ENCODE measurements around the gene C9orf85. TPM values are rescaled to one million over a fixed set of nuclear protein-coding genes. Genes with fewer than 3 reads are reported as not detected.

The C9orf85 gene
- total RNA-seq, 1 experiment from 2014 or later = 20.2 TPM

DNA sequence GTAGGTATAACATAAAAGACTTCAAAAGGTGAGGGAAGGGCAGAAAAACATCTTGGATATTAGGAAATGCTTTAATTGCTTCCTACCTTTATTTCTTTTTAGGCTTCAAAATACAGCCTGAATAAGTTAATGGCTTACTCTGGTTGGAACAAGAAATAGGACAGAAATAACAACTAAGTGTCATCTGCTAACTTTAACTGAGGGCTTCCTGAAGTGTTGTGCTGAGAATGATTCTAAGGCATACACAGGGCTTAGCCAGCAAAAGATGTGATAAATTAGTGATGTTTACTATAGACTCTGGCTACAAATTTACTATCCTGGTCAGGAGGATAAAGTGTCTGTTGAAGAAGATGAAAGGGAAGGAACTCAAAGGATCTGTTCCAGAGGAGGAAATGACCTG, 34.6 kb upstream of the C9orf85 start:
- Mint-ChIP-seq H3K27ac (peak overlapping the region; percentile 83), H3K4me3 (no peak overlapping the region), H3K36me3 (peaks cover 15% of the 10 kb centered on the region), H3K27me3 (ENCODE audit: low read depth) (no peaks in the 10 kb centered on the region), H3K9me3 (peaks cover 12% of the 10 kb centered on the region), H3K4me1 (peaks cover 49% of the 10 kb centered on the region)
- DNase-seq (ENCODE audit: low spot score) = no peak
- no peak for ATAC-seq
- CTCF ChIA-PET = no interaction called here
- TF ChIP-seq, protein P1, sequence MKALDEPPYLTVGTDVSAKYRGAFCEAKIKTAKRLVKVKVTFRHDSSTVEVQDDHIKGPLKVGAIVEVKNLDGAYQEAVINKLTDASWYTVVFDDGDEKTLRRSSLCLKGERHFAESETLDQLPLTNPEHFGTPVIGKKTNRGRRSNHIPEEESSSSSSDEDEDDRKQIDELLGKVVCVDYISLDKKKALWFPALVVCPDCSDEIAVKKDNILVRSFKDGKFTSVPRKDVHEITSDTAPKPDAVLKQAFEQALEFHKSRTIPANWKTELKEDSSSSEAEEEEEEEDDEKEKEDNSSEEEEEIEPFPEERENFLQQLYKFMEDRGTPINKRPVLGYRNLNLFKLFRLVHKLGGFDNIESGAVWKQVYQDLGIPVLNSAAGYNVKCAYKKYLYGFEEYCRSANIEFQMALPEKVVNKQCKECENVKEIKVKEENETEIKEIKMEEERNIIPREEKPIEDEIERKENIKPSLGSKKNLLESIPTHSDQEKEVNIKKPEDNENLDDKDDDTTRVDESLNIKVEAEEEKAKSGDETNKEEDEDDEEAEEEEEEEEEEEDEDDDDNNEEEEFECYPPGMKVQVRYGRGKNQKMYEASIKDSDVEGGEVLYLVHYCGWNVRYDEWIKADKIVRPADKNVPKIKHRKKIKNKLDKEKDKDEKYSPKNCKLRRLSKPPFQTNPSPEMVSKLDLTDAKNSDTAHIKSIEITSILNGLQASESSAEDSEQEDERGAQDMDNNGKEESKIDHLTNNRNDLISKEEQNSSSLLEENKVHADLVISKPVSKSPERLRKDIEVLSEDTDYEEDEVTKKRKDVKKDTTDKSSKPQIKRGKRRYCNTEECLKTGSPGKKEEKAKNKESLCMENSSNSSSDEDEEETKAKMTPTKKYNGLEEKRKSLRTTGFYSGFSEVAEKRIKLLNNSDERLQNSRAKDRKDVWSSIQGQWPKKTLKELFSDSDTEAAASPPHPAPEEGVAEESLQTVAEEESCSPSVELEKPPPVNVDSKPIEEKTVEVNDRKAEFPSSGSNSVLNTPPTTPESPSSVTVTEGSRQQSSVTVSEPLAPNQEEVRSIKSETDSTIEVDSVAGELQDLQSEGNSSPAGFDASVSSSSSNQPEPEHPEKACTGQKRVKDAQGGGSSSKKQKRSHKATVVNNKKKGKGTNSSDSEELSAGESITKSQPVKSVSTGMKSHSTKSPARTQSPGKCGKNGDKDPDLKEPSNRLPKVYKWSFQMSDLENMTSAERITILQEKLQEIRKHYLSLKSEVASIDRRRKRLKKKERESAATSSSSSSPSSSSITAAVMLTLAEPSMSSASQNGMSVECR (CRISPR knock-in tag; IDR thresholded peaks at IDR 0.05; ENCODE audit: borderline replicate concordance) = no peak
- no peak for TF ChIP-seq ZNF396 (CRISPR knock-in tag; IDR thresholded peaks at IDR 0.05; ENCODE audit: borderline replicate concordance)
- TF ChIP-seq ZNF138 (CRISPR knock-in tag; conservative IDR thresholded peaks at IDR 0.05) = no peak
- no peak for TF ChIP-seq TEAD4 (CRISPR knock-in tag; IDR thresholded peaks at IDR 0.05)
- TF ChIP-seq, protein P2, sequence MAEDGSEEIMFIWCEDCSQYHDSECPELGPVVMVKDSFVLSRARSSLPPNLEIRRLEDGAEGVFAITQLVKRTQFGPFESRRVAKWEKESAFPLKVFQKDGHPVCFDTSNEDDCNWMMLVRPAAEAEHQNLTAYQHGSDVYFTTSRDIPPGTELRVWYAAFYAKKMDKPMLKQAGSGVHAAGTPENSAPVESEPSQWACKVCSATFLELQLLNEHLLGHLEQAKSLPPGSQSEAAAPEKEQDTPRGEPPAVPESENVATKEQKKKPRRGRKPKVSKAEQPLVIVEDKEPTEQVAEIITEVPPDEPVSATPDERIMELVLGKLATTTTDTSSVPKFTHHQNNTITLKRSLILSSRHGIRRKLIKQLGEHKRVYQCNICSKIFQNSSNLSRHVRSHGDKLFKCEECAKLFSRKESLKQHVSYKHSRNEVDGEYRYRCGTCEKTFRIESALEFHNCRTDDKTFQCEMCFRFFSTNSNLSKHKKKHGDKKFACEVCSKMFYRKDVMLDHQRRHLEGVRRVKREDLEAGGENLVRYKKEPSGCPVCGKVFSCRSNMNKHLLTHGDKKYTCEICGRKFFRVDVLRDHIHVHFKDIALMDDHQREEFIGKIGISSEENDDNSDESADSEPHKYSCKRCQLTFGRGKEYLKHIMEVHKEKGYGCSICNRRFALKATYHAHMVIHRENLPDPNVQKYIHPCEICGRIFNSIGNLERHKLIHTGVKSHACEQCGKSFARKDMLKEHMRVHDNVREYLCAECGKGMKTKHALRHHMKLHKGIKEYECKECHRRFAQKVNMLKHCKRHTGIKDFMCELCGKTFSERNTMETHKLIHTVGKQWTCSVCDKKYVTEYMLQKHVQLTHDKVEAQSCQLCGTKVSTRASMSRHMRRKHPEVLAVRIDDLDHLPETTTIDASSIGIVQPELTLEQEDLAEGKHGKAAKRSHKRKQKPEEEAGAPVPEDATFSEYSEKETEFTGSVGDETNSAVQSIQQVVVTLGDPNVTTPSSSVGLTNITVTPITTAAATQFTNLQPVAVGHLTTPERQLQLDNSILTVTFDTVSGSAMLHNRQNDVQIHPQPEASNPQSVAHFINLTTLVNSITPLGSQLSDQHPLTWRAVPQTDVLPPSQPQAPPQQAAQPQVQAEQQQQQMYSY (CRISPR knock-in tag; IDR thresholded peaks at IDR 0.05) = no peak
- TF ChIP-seq GTF2I (CRISPR knock-in tag; conservative IDR thresholded peaks at IDR 0.05) = no peak
- no peak for TF ChIP-seq MXD4 (CRISPR knock-in tag; IDR thresholded peaks at IDR 0.05; ENCODE audit: borderline replicate concordance)
- POLR2A ChIA-PET = no interaction called here

DNA sequence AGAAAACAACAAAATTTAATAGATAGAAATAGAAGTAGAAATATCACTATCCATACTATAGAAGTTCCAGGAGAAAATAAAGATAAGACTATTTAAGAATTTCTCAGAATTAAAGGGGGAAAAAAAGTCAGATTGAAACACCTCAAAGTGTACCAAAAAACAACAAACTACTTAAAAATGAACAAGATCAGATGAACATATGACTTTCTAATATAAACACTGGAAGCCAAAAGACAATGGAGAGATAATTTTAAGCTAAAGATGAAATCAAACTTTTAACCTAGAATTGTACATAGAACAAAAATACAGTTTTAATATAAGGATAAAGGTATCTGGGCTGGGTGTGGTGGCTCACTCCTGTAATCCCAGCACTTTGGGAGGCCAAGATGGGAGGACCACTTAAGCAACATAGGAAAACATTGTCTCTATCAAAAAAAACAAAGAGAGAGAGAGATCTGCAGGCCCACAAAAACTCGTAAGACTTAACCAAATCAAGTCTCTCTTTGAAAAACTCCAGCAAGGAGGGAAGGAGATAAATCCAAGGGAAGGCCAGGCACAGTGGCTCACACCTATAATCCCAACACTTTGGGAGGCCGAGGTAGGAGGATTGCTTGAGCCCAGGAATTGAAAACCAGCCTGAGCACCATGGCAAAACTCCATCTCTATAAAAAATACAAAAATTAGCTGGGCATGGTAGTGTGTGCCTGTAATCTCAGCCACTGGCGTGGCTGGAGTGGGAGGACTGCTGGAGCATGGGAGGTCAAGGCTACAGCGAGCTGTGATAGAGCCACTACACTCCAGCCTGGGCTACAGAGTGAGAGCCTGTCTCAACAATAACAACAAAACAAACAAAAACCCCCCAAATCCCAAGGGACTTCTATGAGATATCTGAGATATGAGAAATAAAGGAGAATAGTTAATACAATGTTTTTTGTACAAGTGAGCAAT, 32.8 kb upstream of the C9orf85 start:
- H3K4me3 Mint-ChIP-seq = no peak overlapping the region
- peak overlapping the region; percentile 47; the same call in 1 of the 2 replicates for H3K27ac Mint-ChIP-seq
- no peak for DNase-seq (ENCODE audit: low spot score)
- peaks cover 16% of the 10 kb centered on the region for H3K9me3 Mint-ChIP-seq
- ChIA-PET CTCF (no interaction called here), POLR2A (no interaction called here)
- peaks cover 52% of the 10 kb centered on the region for H3K4me1 Mint-ChIP-seq
- no peaks in the 10 kb centered on the region for H3K27me3 Mint-ChIP-seq (ENCODE audit: low read depth)
- peaks cover 20% of the 10 kb centered on the region for H3K36me3 Mint-ChIP-seq
- TF ChIP-seq ZNF423 (CRISPR knock-in tag; IDR thresholded peaks at IDR 0.05) (no peak), ZBTB21 (CRISPR knock-in tag; IDR thresholded peaks at IDR 0.05; ENCODE audit: borderline replicate concordance) (no peak), ZNF317 (CRISPR knock-in tag; IDR thresholded peaks at IDR 0.05; ENCODE audit: borderline replicate concordance, low read depth) (peak; percentile 82; the same call in 1 of the 2 replicates)
- ATAC-seq = no peak

DNA sequence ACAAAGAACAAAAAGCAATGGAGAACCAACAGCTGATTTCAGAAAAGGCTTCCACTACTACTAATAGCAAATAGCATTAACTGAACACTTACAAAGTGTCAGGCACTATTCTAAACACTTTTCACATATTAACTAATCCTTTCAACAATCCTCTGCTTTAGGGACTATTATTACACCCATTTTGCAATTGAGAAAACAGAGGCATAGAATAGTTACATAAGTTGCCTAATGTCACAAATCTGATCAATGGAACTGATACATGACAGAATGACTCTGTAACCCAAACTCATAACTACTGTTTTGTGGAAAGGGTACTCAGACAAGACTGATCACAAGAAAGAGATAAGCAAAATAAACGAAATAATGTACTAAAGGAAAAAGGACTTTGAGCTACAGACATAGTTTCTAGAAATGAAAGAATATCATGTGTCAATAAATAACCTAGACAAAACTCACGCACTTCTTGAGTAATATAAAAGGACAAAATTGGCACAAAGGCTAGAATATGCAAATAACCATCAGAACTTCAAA, 31.7 kb upstream of the C9orf85 start:
- H3K9me3 Mint-ChIP-seq = peaks cover 26% of the 10 kb centered on the region
- no peak for ATAC-seq
- no peak for DNase-seq (ENCODE audit: low spot score)
- ChIA-PET CTCF (no interaction called here), POLR2A (no interaction called here)
- peak overlapping the region; percentile 31; the same call in 1 of the 2 replicates for H3K27ac Mint-ChIP-seq
- H3K36me3 Mint-ChIP-seq = peaks cover 28% of the 10 kb centered on the region
- no peak overlapping the region for H3K4me3 Mint-ChIP-seq
- no peaks in the 10 kb centered on the region for H3K27me3 Mint-ChIP-seq (ENCODE audit: low read depth)
- peaks cover 52% of the 10 kb centered on the region for H3K4me1 Mint-ChIP-seq
- no peak for TF ChIP-seq TEAD4 (CRISPR knock-in tag; IDR thresholded peaks at IDR 0.05)
- TF ChIP-seq HMGA2 (CRISPR knock-in tag; IDR thresholded peaks at IDR 0.05) = no peak
- TF ChIP-seq, protein P1 (CRISPR knock-in tag; IDR thresholded peaks at IDR 0.05; ENCODE audit: borderline replicate concordance) = no peak
- TF ChIP-seq FOXJ3 (CRISPR knock-in tag; IDR thresholded peaks at IDR 0.05; ENCODE audit: borderline replicate concordance) = no peak
- TF ChIP-seq, protein P3, sequence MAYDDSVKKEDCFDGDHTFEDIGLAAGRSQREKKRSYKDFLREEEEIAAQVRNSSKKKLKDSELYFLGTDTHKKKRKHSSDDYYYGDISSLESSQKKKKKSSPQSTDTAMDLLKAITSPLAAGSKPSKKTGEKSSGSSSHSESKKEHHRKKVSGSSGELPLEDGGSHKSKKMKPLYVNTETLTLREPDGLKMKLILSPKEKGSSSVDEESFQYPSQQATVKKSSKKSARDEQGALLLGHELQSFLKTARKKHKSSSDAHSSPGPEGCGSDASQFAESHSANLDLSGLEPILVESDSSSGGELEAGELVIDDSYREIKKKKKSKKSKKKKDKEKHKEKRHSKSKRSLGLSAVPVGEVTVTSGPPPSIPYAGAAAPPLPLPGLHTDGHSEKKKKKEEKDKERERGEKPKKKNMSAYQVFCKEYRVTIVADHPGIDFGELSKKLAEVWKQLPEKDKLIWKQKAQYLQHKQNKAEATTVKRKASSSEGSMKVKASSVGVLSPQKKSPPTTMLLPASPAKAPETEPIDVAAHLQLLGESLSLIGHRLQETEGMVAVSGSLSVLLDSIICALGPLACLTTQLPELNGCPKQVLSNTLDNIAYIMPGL (CRISPR knock-in tag; IDR thresholded peaks at IDR 0.05) = no peak
- TF ChIP-seq NFYB (CRISPR knock-in tag; conservative IDR thresholded peaks at IDR 0.05; ENCODE audit: low read depth) = no peak
- TF ChIP-seq ZNF396 (CRISPR knock-in tag; IDR thresholded peaks at IDR 0.05; ENCODE audit: borderline replicate concordance) = no peak
- TF ChIP-seq SP1 (CRISPR knock-in tag; conservative IDR thresholded peaks at IDR 0.05) = no peak

Measured in WTC11 (cell line).